Thyroid gland (tissue), 4 donors: ENCODE data around the gene GCK. TPM values are rescaled to one million over a fixed set of nuclear protein-coding genes. Genes with fewer than 3 reads are reported as not detected.

ENCODE experiments used
- DNase-seq, 2 donors: peaks; one replicate each; pipeline ENCODE4 v3.0.0-alpha.2; 2019
- H3K27ac ChIP-seq, 3 donors: fragments of 200-600 bp; sonication (generic); 1 replicate in 2 of 3; 2 replicates in 1 of 3; pipeline ENCODE4 v1.5.1; 2016 to 2019; ENCODE audit warnings: mild to moderate bottlenecking in 1 of 3, moderate library complexity in 1 of 3
- H3K27me3 ChIP-seq: fragments of 200-600 bp; sonication (generic); one replicate; pipeline ENCODE4 v1.5.1; 2019
- H3K36me3 ChIP-seq, 2 donors: fragments of 200-600 bp; sonication (generic); one replicate each; pipeline ENCODE4 v1.5.1; 2016 to 2019
- H3K4me1 ChIP-seq, 2 donors: fragments of 200-600 bp; sonication (generic); one replicate each; pipeline ENCODE4 v1.5.1; 2017 to 2019
- H3K4me3 ChIP-seq, 3 donors: fragments of 200-600 bp; sonication (generic); replicated peaks in 1 of 3; 1 replicate in 2 of 3; 2 replicates in 1 of 3; pipeline ENCODE4 v1.5.1; 2016; ENCODE audit warnings: mild to moderate bottlenecking in 1 of 3
- H3K9me3 ChIP-seq: fragments of 200-600 bp; sonication (generic); one replicate; pipeline ENCODE4 v1.5.1; 2017
- POLR2A ChIP-seq, 2 donors: fragments of 450-650 bp; IDR thresholded peaks; one replicate each; pipeline ENCODE4 v1.6.1; 2017; ENCODE audit warnings: antibody characterized with exemption in 2 of 2, mild to moderate bottlenecking in 2 of 2, moderate library complexity in 1 of 2
- whole genome bisulfite sequencing, 2 donors: methylation state at CpG; one replicate each; pipeline ENCODE4 v1.1.5; 2017; 5-methylcytosine and 5-hydroxymethylcytosine counted together
- intact Hi-C: fragments of 100-400 bp; cut with DNase I; formaldehyde crosslinking; loops from one replicate; pipeline ENCODE4 v1.15.1; 2023
- total RNA-seq, 4 donors: library from RNA; depleted of rRNA; stranded (reverse); fragments of >200 nt; gene quantifications; one replicate each; pipeline ENCODE4 v1.2.3, GENCODE V29; 2016
- TF ChIP-seq, protein P1 (sequence below), 6 experiments: fragments of 200-600 bp in 3 of 6; fragments of 450-650 bp in 3 of 6; sonication (generic) in 3 of 6; IDR thresholded peaks; one replicate each; pipeline ENCODE4 v1.5.1; 2016 to 2019; ENCODE audit warnings: antibody characterized with exemption in 6 of 6, mild to moderate bottlenecking in 2 of 6, inconsistent platforms in 1 of 6, moderate library complexity in 1 of 6

The GCK gene
- total RNA-seq, 4 donors from 2014 or later, result 0.22 to 0.73 TPM; not detected in 2

DNA sequence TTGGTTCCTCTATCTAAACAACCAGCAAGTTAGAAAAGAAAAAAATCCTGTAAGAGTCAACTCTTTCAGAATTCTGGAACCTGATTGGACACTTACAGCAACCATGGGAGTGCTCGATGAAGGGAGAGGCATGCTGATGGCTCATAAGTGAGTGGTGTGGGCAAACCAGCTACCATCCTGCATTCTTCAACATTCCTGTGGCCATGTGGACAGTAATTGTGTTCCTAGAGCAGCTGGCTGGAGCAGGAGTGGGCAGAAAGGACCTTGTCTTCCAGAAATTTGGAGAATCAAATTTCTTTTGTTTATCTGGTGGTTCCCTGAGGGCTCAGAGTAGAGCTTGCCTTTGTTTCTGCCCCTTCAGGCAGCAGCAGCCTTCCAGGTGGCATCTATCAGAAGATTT lies 25.6 kb downstream of the GCK start:
- intact Hi-C loops, result no loop called here
- TF ChIP-seq, protein P1, sequence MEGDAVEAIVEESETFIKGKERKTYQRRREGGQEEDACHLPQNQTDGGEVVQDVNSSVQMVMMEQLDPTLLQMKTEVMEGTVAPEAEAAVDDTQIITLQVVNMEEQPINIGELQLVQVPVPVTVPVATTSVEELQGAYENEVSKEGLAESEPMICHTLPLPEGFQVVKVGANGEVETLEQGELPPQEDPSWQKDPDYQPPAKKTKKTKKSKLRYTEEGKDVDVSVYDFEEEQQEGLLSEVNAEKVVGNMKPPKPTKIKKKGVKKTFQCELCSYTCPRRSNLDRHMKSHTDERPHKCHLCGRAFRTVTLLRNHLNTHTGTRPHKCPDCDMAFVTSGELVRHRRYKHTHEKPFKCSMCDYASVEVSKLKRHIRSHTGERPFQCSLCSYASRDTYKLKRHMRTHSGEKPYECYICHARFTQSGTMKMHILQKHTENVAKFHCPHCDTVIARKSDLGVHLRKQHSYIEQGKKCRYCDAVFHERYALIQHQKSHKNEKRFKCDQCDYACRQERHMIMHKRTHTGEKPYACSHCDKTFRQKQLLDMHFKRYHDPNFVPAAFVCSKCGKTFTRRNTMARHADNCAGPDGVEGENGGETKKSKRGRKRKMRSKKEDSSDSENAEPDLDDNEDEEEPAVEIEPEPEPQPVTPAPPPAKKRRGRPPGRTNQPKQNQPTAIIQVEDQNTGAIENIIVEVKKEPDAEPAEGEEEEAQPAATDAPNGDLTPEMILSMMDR (IDR thresholded peaks at IDR 0.05), result no peak
- peaks cover 8 to 26% of the 10 kb centered on the region in 2 donors for H3K4me1 ChIP-seq
- no peaks in the 10 kb centered on the region for H3K36me3 ChIP-seq
- H3K27ac ChIP-seq, result no peak overlapping the region
- no peaks in the 10 kb centered on the region for H3K9me3 ChIP-seq
- H3K27me3 ChIP-seq, result no peaks in the 10 kb centered on the region
- H3K4me3 ChIP-seq, result no peak overlapping the region
- 7 to 36% methylated on average over 1 of the region's 1 CpG for WGBS, 2 donors
- DNase-seq, result peak; percentile 39 to 49

DNA sequence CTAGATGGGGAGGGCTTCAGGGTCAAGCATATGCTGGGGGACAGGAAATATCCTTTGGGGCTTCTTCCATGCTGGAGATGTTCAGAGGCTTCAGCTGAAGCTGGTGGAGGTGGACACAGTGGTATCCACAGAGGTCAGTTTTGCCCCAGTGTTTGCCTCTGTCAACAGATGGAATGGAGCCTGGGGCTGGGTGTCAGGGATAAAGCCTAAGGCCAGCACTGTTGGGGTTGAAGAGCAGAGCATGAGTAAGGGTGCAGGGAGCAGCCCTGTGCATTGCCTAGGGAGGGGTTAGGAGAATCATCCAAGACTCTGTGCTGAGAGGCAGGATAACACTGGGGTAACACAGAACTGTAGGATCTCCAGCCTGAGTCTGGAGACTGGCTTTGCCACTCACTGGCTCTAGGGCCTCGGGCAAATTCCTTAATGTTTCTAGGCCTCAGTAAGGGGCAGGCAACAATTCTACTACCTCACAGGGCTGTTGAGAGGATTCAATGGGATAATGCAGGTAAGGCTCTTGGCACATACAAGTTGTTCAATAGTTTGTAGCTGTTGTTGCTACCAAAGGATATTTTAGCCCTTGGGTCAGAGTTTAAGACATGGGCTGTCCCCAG lies 26.3 kb downstream of the GCK start:
- H3K27me3 ChIP-seq, result no peaks in the 10 kb centered on the region
- no peak for TF ChIP-seq POLR2A (IDR thresholded peaks at IDR 0.05)
- TF ChIP-seq, protein P1 (IDR thresholded peaks at IDR 0.05), result no peak
- H3K36me3 ChIP-seq, result no peaks in the 10 kb centered on the region
- H3K27ac ChIP-seq, result no peak overlapping the region
- DNase-seq, result no peak
- peaks cover 8 to 31% of the 10 kb centered on the region in 2 donors for H3K4me1 ChIP-seq
- no peaks in the 10 kb centered on the region for H3K9me3 ChIP-seq
- 56 to 71% methylated on average over 1 of the region's 1 CpG for WGBS, 2 donors
- no peak overlapping the region for H3K4me3 ChIP-seq
- intact Hi-C loops, result no loop called here

DNA sequence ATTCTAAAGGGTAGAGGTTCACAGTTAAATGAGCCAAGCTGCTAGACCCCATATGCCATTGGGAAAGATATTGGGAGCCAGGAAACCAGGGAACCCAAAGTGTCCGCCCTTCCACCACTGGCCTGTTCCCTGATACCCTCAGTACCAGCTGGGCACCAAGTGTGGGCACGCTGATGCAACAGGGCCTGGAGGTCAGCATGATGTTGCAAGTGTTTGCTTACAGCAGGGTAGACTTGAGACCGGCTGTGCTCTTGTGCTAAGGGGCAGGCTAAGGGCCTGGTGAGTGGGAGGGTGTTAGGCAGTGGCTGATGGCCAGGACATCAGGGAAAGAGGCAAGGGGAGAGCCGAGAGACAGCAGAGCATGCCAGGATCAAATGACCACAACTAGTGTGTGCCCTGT lies 27.1 kb downstream of the GCK start:
- H3K4me1 ChIP-seq, result peaks cover 8 to 31% of the 10 kb centered on the region in 2 donors
- no peak overlapping the region for H3K4me3 ChIP-seq
- H3K27me3 ChIP-seq, result no peaks in the 10 kb centered on the region
- H3K9me3 ChIP-seq, result no peaks in the 10 kb centered on the region
- no peak overlapping the region for H3K27ac ChIP-seq
- TF ChIP-seq POLR2A (IDR thresholded peaks at IDR 0.05), result no peak
- TF ChIP-seq, protein P1 (IDR thresholded peaks at IDR 0.05), result no peak
- no peaks in the 10 kb centered on the region for H3K36me3 ChIP-seq
- intact Hi-C loops, result no loop called here
- 83% methylated on average over 4 of the region's 4 CpGs for WGBS, 2 donors
- no peak for DNase-seq

DNA sequence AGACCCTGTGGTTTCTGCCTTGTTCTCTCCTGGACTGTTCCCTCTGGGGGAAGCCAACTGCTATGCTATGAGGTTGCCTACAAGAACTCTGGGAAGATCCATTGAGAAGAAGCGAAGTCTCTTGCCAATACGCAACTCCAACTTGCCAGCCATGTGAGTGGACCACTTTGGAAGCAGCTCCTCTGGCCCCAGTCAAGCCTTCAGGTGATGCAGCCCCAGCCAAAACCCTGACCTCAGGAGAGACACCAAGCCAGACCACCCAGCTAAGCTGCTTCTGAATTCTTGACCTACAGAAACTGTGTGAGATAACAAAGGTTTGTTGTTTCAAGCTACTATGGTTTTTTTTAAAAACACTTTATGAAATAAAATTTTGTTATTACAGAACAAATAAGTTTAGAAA lies 27.9 kb downstream of the GCK start:
- H3K9me3 ChIP-seq, result no peaks in the 10 kb centered on the region
- no peak for TF ChIP-seq POLR2A (IDR thresholded peaks at IDR 0.05)
- TF ChIP-seq, protein P1 (IDR thresholded peaks at IDR 0.05), result no peak

DNA sequence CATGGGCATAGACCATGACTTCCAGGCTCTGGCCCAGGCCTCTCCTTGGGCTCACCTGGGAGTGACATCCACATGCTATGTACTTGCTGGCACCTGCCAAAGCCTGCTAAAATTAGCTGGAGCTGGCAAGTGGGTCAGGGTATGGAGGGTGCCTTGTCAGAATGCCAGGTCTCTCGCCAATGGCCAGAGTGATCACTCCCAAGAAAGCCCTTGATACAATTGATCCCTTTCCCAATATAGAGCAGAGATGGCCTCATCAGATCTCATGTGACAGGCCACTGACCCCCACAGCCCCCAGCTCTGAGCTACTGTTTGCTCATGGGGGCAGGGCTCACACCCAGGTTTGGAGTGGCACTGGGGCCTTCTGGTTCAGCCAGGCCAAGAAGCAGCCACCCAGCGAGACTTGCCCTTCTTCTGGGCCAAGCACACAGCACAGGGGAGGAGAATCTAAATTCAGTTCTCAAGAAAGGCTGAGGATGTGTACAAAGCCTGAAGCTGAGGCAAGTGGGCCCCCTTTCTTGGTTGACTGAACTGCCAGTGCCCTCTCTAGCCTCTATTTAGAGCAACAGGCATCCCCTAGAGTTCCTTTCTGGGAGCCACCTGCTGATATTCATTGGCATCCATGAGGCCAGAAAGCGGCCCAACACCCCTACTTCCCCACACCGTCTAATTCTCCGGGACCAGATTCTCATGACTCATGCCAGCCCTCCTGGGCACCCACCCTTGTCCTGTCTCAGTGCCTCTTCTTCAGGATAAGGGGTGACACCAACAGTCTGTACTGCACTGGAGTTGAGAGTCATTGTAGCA lies 29.2 kb downstream of the GCK start:
- peak overlapping the region in 2 of 3 donors; percentile 5 to 31 for H3K27ac ChIP-seq
- peak; percentile 76 to 78 for DNase-seq
- intact Hi-C loops, result no loop called here

More for the DNA sequence above, 27.9 kb downstream of the GCK start:
- DNase-seq, result no peak
- no peaks in the 10 kb centered on the region for H3K36me3 ChIP-seq
- WGBS, 2 donors, result 95 to 96% methylated on average over 2 of the region's 2 CpGs
- peaks cover 8 to 31% of the 10 kb centered on the region in 2 donors for H3K4me1 ChIP-seq
- no peaks in the 10 kb centered on the region for H3K27me3 ChIP-seq
- no peak overlapping the region for H3K27ac ChIP-seq
- no peak overlapping the region for H3K4me3 ChIP-seq
- intact Hi-C loops, result no loop called here

More for the DNA sequence above, 29.2 kb downstream of the GCK start:
- no peak overlapping the region for H3K4me3 ChIP-seq
- WGBS, 2 donors, result 67 to 70% methylated on average over 4 to 5 of the region's 5 CpGs
- peaks cover 8 to 31% of the 10 kb centered on the region in 2 donors for H3K4me1 ChIP-seq
- no peaks in the 10 kb centered on the region for H3K9me3 ChIP-seq
- TF ChIP-seq POLR2A (IDR thresholded peaks at IDR 0.05), result no peak
- TF ChIP-seq, protein P1 (IDR thresholded peaks at IDR 0.05), result no peak
- no peaks in the 10 kb centered on the region for H3K36me3 ChIP-seq
- no peaks in the 10 kb centered on the region for H3K27me3 ChIP-seq
